GM19025 (cell line): ENCODE data around the gene TRAPPC3L.

Experiments used
- ATAC-seq: cut with Tn5 transposase; IDR thresholded peaks from one replicate; pipeline ENCODE4 v1.9.1; 2021; ENCODE audit warnings: mild to moderate bottlenecking, low read depth, moderate library complexity; ENCODE audit not compliant: unreplicated experiment

Gene TRAPPC3L

GRCh38 chr6:116471531-116471930 lies 74.0 kb downstream of the TRAPPC3L start:
- no peak for ATAC-seq

- no peak for ATAC-seq
These were observed 77.2 kb downstream of the TRAPPC3L start for GRCh38 chr6:116468293-116468692.

- no peak for ATAC-seq
These were observed 78.0 kb downstream of the TRAPPC3L start for GRCh38 chr6:116467514-116467913.

- ATAC-seq: no peak
These were observed 78.4 kb downstream of the TRAPPC3L start for GRCh38 chr6:116467096-116467495.

- no peak for ATAC-seq
These were observed 80.2 kb downstream of the TRAPPC3L start for GRCh38 chr6:116465246-116465645.

- no peak for ATAC-seq
These were observed 82.2 kb downstream of the TRAPPC3L start for GRCh38 chr6:116463301-116463700.

GRCh38 chr6:116461932-116462885 lies 83.3 kb downstream of the TRAPPC3L start:
- ATAC-seq: peak; percentile 89

- ATAC-seq: no peak
These were observed 84.1 kb downstream of the TRAPPC3L start, which contains the start of gene CALHM6 for GRCh38 chr6:116461331-116461931. CALHM6 (plus strand) TSS chr6:116461375; CDS start chr6:116461930, 555 bp downstream.

GRCh38 chr6:116459927-116460326 lies 85.6 kb downstream of the TRAPPC3L start:
- ATAC-seq: no peak

GRCh38 chr6:116458264-116458663 lies 87.2 kb downstream of the TRAPPC3L start:
- ATAC-seq: no peak

GRCh38 chr6:116456927-116457326 lies 88.6 kb downstream of the TRAPPC3L start:
- ATAC-seq: no peak

GRCh38 chr6:116456106-116456505 lies 89.4 kb downstream of the TRAPPC3L start:
- ATAC-seq: no peak

GRCh38 chr6:116452531-116452930 lies 93.0 kb downstream of the TRAPPC3L start:
- ATAC-seq: no peak

- no peak for ATAC-seq
These were observed 93.6 kb downstream of the TRAPPC3L start for GRCh38 chr6:116451916-116452315.

GRCh38 chr6:116450769-116451740 lies 94.4 kb downstream of the TRAPPC3L start:
- ATAC-seq: peak; percentile 73

GRCh38 chr6:116450185-116450710 lies 95.2 kb downstream of the TRAPPC3L start:
- no peak for ATAC-seq

GRCh38 chr6:116449565-116449964 lies 95.9 kb downstream of the TRAPPC3L start:
- ATAC-seq: no peak

GRCh38 chr6:116447496-116448011 lies 97.9 kb downstream of the TRAPPC3L start:
- no peak for ATAC-seq

- no peak for ATAC-seq
These were observed 98.4 kb downstream of the TRAPPC3L start for GRCh38 chr6:116447052-116447451.

GRCh38 chr6:116446399-116446798 lies 99.1 kb downstream of the TRAPPC3L start:
- no peak for ATAC-seq
